RWPE2 (cell line): Measurements from ENCODE around the gene LCE3A.
A peak's percentile ranks its signal among the peaks of the same experiment; 100 is the strongest.
"Not testable (repeated sequence)": the region's sequence is repeated elsewhere in the genome, so short reads cannot be mapped to it uniquely, and the experiment has no call there.

Source experiments
- ATAC-seq: fragments of 200-7000 bp; cut with Tn5 transposase; 3 replicates; pipeline ENCODE4 v1.9.1; 2021; ENCODE audit warnings: low read depth
- DNase-seq: peaks from one replicate; pipeline ENCODE4 v3.0.0-alpha.2; 2020; ENCODE audit warnings: low spot score
- H3K27ac ChIP-seq: fragments of 450-650 bp; 2 replicates; pipeline ENCODE4 v1.5.1; 2017; ENCODE audit warnings: mild to moderate bottlenecking; ENCODE audit not compliant: poor library complexity, severe bottlenecking
- H3K27me3 ChIP-seq: fragments of 250-450 bp; sonication (Bioruptor Pico); 2 replicates; pipeline ENCODE4 v1.5.1; 2021; ENCODE audit warnings: mild to moderate bottlenecking, moderate library complexity; ENCODE audit not compliant: insufficient read depth, poor library complexity, severe bottlenecking
- H3K36me3 ChIP-seq: fragments of 250-450 bp; sonication (Bioruptor Pico); 2 replicates; pipeline ENCODE4 v1.5.1; 2020; ENCODE audit warnings: low read depth, mild to moderate bottlenecking, moderate library complexity
- H3K4me1 ChIP-seq: fragments of 250-450 bp; sonication (Bioruptor Pico); 2 replicates; pipeline ENCODE4 v1.5.1; 2021; ENCODE audit warnings: mild to moderate bottlenecking, moderate library complexity; ENCODE audit not compliant: insufficient read depth, poor library complexity, severe bottlenecking
- H3K4me3 ChIP-seq: fragments of 250-450 bp; sonication (Bioruptor Pico); 2 replicates; pipeline ENCODE4 v1.5.1; 2021; ENCODE audit warnings: mild to moderate bottlenecking, moderate library complexity; ENCODE audit not compliant: severe bottlenecking
- H3K9me3 ChIP-seq: fragments of 250-450 bp; sonication (Bioruptor Pico); 2 replicates; pipeline ENCODE4 v1.5.1; 2021; ENCODE audit warnings: mild to moderate bottlenecking, moderate library complexity; ENCODE audit not compliant: severe bottlenecking
- CTCF ChIP-seq: fragments of 450-650 bp; IDR thresholded peaks from one replicate; pipeline ENCODE4 v1.5.1; 2017; ENCODE audit warnings: mild to moderate bottlenecking, moderate library complexity; ENCODE audit not compliant: poor library complexity, severe bottlenecking

The LCE3A gene

DNA sequence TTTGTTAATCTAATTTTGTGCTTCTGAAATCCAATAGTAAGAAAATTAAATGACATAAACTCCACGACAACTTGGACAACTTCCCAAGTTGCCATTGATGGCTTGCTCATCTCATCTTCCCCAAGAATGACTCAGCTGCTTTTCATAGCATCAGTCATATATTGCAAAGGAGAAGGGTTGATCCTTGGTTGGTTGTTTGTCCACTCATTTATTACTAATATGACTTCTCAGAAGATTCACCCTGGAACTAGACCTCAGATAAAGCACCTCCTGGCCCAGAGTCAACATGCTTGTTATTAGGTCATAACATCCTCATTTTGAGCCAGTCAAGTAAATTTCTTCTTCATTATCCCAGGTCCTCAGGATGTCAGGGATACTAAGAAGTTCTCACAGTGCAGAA lies 40.3 kb downstream of the LCE3A start:
- no peaks in the 10 kb centered on the region for H3K36me3 ChIP-seq
- no peaks in the 10 kb centered on the region for H3K9me3 ChIP-seq

GRCh38 chr1:152580433-152580832 lies 42.5 kb downstream of the LCE3A start, which contains the start of gene LCE3D:
Gene LCE3D, minus strand, starts transcription at chr1:152580516. Its CDS starts 580 bp downstream, at chr1:152579936.
- Histone ChIP-seq H3K27ac (peak within 1 kb of the TSS; percentile 35), H3K27me3 (no peaks in the 10 kb centered on the region), H3K9me3 (no peaks in the 10 kb centered on the region), H3K4me3 (no peak within 1 kb of the TSS), H3K36me3 (no peaks in the 10 kb centered on the region), H3K4me1 (peaks cover 9% of the 10 kb centered on the region)
- no peak for DNase-seq
- no peak for TF ChIP-seq CTCF
- ATAC-seq, result peak; percentile 88

More for the DNA sequence above, 40.3 kb downstream of the LCE3A start:
- DNase-seq (no peak), ATAC-seq (peak; percentile 65)
- Histone ChIP-seq H3K4me1 (peaks cover 9% of the 10 kb centered on the region), H3K4me3 (no peak overlapping the region), H3K27me3 (no peaks in the 10 kb centered on the region), H3K27ac (no peak overlapping the region)
- no peak for TF ChIP-seq CTCF

DNA sequence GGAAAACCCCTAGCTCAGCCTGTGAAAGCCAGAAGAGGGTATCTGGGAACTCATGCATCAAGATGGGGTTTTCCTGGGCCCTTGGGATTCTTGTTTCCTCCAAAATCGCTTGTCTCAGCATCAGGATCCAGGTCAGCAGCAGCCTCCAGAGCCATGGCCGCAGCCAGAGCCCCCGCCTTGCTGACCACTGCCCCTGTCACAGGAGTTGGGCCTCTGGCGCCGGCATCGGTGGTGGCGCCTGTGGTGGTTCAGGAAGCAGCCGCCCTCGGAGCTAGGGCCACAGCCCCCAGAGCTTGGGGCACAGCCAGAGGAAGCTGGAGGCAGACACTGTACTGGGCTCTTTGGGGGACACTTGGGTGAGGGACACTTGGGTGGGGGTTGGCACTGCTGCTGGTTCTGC lies 43.4 kb downstream of the LCE3A start:
- H3K4me3 ChIP-seq, H3K36me3 ChIP-seq, H3K4me1 ChIP-seq, H3K27ac ChIP-seq, H3K9me3 ChIP-seq, ATAC-seq, DNase-seq, H3K27me3 ChIP-seq: not testable (repeated sequence)

- no peak overlapping the region for H3K4me3 ChIP-seq
- no peaks in the 10 kb centered on the region for H3K9me3 ChIP-seq
- H3K36me3 ChIP-seq, result no peaks in the 10 kb centered on the region
- no peak for TF ChIP-seq CTCF
- no peaks in the 10 kb centered on the region for H3K27me3 ChIP-seq
- no peak overlapping the region for H3K27ac ChIP-seq
- DNase-seq (no peak), ATAC-seq (no peak)
- H3K4me1 ChIP-seq, result peaks cover 9% of the 10 kb centered on the region
These were observed 45.7 kb downstream of the LCE3A start for GRCh38 chr1:152577168-152577567.
